Uterus (tissue), 4 donors: ENCODE data around the gene EBLN1. TPM values are rescaled to one million over a fixed set of nuclear protein-coding genes. Genes with fewer than 3 reads are reported as not detected.

ENCODE experiments used
- DNase-seq, 2 donors: peaks; one replicate each; pipeline ENCODE4 v3.0.0-alpha.2; 2019 to 2020
- H3K27ac ChIP-seq, 2 donors: fragments of 200-600 bp; sonication (generic); 1 replicate in 1 of 2; 2 replicates in 1 of 2; pipeline ENCODE4 v1.5.1; 2016 to 2018
- H3K27me3 ChIP-seq, 2 donors: fragments of 200-600 bp; sonication (generic); one replicate each; pipeline ENCODE4 v1.5.1; 2018 to 2019; ENCODE audit warnings: control low read depth in 1 of 2
- H3K36me3 ChIP-seq, 2 donors: fragments of 200-600 bp; sonication (generic); one replicate each; pipeline ENCODE4 v1.5.1; 2019; ENCODE audit warnings: control low read depth in 1 of 2
- H3K4me1 ChIP-seq, 2 donors: fragments of 200-600 bp; sonication (generic); one replicate each; pipeline ENCODE4 v1.5.1; 2018 to 2019; ENCODE audit warnings: control low read depth in 1 of 2
- H3K4me3 ChIP-seq, 2 donors: fragments of 200-600 bp; sonication (generic); 1 replicate in 1 of 2; 2 replicates in 1 of 2; pipeline ENCODE4 v1.5.1; 2018 to 2019; ENCODE audit warnings: mild to moderate bottlenecking in 1 of 2
- H3K9me3 ChIP-seq, 2 donors: fragments of 200-600 bp; sonication (generic); one replicate each; pipeline ENCODE4 v1.5.1; 2019; ENCODE audit warnings: control low read depth in 1 of 2
- POLR2A ChIP-seq, 2 donors: fragments of 450-650 bp; IDR thresholded peaks; one replicate each; pipeline ENCODE4 v1.6.1; 2016; ENCODE audit warnings: antibody characterized with exemption in 2 of 2, mild to moderate bottlenecking in 1 of 2, moderate library complexity in 1 of 2
- intact Hi-C: fragments of 100-400 bp; cut with DNase I; formaldehyde crosslinking; loops from one replicate; pipeline ENCODE4 v1.15.1; 2023; ENCODE audit warnings: low total_unique reads
- total RNA-seq, 4 donors: library from RNA; depleted of rRNA in 3 of 4; stranded (reverse); fragments of >200 nt in 3 of 4; gene quantifications; one replicate each; pipeline versions ENCODE4 v1.1.0 to v1.2.4, GENCODE V29; 2014 to 2023
- TF ChIP-seq, protein P1 (sequence below), 4 experiments: fragments of 200-600 bp in 2 of 4; fragments of 450-650 bp in 2 of 4; sonication (generic) in 2 of 4; IDR thresholded peaks; one replicate each; pipeline ENCODE4 v1.5.1; 2016 to 2019; ENCODE audit warnings: antibody characterized with exemption in 4 of 4, mild to moderate bottlenecking in 2 of 4, moderate library complexity in 1 of 4
- donor health status: DM: yes; HTN: yes; CAD: no.

EBLN1 gene
- total RNA-seq, 4 donors from 2014 or later = 0.21 TPM; not detected in 3

DNA sequence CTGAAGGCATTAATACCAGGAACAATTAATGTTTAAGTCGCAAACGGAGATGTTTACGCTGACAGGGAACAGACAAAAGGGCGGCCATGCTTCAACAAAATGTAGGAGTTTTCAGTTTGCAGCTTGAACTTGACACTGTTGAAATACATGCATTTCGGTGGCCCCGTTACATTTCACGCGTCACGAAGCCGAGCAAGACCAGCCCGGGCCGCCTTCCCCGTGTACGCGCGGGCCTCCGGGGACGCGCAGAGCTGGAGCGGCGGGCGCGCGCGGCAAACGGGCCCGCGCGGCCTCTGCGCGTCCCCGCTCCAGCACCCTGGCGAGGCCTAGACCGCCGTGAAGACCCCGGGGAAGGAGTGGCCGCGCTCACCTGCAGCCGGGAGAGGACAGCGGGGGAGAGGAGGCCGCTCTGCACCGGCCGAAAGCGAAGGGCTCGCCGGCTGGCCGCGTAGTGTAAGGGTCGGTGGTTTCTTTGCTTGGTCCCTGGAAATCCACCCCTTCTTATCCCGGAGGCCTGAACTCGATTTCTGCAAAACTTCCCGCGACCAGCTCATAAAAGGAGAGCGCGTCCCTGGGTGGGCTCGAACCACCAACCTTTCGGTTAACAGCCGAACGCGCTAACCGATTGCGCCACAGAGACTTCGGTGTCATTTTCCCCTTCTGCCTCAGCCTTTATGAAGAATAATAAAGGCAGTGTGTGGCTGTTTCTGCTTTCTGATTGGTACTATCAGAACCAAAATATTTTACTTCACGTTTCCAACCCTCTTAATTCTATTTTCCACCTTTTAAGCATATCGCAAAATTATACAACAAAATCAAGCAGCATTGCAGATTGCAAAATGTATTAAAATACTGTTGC lies 11.4 kb upstream of the EBLN1 start:
- Histone ChIP-seq H3K27me3 (no peaks in the 10 kb centered on the region), H3K9me3 (no peaks in the 10 kb centered on the region), H3K36me3 (no peaks in the 10 kb centered on the region), H3K4me3 (peak overlapping the region; percentile 51 to 71), H3K27ac (peak overlapping the region; percentile 96 to 98), H3K4me1 (no peaks in the 10 kb centered on the region)
- TF ChIP-seq, protein P1, sequence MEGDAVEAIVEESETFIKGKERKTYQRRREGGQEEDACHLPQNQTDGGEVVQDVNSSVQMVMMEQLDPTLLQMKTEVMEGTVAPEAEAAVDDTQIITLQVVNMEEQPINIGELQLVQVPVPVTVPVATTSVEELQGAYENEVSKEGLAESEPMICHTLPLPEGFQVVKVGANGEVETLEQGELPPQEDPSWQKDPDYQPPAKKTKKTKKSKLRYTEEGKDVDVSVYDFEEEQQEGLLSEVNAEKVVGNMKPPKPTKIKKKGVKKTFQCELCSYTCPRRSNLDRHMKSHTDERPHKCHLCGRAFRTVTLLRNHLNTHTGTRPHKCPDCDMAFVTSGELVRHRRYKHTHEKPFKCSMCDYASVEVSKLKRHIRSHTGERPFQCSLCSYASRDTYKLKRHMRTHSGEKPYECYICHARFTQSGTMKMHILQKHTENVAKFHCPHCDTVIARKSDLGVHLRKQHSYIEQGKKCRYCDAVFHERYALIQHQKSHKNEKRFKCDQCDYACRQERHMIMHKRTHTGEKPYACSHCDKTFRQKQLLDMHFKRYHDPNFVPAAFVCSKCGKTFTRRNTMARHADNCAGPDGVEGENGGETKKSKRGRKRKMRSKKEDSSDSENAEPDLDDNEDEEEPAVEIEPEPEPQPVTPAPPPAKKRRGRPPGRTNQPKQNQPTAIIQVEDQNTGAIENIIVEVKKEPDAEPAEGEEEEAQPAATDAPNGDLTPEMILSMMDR (IDR thresholded peaks at IDR 0.05) = no peak
- peak; percentile 41 to 51 for TF ChIP-seq POLR2A (IDR thresholded peaks at IDR 0.05)
- intact Hi-C loops = loop anchor here (5.0 kb wide), 1 partner anchor 208 kb away; no protein-coding TSS in a partner anchor
- DNase-seq = peak; percentile 90 to 92

DNA sequence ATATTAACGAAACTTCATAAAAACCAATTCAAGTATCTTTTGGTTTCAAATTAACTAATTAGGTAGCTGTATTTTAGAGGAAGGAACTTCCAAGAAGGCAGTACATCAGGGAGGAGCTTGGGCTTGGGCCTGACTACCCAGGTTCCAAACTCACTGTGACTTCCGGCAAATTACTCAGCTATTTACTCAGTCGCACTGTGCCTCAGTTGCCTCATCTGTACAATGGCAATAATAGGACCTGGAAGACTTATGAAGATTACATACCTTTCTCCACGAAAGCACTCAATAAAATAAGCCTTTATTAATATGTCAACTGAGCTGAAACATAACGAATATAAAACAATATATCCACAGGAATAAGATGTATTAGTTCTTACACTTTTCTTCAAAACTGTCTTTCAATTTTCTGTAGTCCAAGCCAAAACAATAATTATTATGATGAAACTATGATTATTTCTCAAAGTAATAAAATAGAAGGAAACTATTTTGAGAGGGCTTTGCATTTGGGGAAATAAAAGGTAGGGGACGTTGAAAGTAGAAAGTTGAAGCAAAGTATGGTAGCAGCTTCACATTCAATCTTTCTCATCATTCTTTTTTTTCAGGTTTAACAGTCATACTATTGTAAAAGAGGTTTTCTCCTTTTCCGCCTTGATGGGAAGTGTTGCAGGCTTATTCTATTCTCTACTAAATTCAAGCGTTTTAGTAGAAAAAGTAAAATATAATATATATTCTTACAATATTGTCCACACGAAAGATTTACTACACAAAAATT lies 10.5 kb upstream of the EBLN1 start:
- Histone ChIP-seq H3K27ac (peak overlapping the region; percentile 96 to 98), H3K27me3 (no peaks in the 10 kb centered on the region), H3K4me1 (no peaks in the 10 kb centered on the region), H3K9me3 (no peaks in the 10 kb centered on the region), H3K4me3 (peak overlapping the region; percentile 51 to 71), H3K36me3 (no peaks in the 10 kb centered on the region)
- DNase-seq = no peak
- TF ChIP-seq POLR2A (IDR thresholded peaks at IDR 0.05) = no peak
- TF ChIP-seq, protein P1 (IDR thresholded peaks at IDR 0.05) = no peak
- intact Hi-C loops = loop anchor here (5.0 kb wide), 1 partner anchor 209 kb away; no protein-coding TSS in a partner anchor

DNA sequence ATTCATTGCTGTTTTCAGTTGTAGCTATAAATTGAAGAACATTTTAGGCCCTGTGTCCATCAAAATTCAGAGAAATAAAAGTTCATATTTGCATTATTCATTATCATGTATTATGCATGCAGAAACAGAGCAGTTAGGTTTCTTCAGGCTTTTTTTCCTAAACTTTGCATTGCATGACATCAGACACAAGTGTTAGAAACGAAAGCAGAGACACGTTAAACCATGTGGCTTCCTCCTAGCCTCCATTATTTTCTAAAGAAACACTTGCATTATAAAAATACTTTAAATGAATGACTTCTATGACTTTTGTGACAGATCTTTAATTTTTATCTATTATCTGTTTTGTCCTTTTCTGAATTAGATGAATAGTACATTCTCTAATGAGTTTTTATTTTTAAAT lies 8.8 kb upstream of the EBLN1 start:
- no peaks in the 10 kb centered on the region for H3K9me3 ChIP-seq
- no peaks in the 10 kb centered on the region for H3K27me3 ChIP-seq
- no peak overlapping the region for H3K4me3 ChIP-seq
- H3K27ac ChIP-seq = no peak overlapping the region
- intact Hi-C loops = loop anchor here (5.0 kb wide), 1 partner anchor 211 kb away; no protein-coding TSS in a partner anchor
- H3K4me1 ChIP-seq = no peaks in the 10 kb centered on the region
- no peaks in the 10 kb centered on the region for H3K36me3 ChIP-seq
- TF ChIP-seq POLR2A (IDR thresholded peaks at IDR 0.05) = no peak
- TF ChIP-seq, protein P1 (IDR thresholded peaks at IDR 0.05) = no peak
- no peak for DNase-seq

DNA sequence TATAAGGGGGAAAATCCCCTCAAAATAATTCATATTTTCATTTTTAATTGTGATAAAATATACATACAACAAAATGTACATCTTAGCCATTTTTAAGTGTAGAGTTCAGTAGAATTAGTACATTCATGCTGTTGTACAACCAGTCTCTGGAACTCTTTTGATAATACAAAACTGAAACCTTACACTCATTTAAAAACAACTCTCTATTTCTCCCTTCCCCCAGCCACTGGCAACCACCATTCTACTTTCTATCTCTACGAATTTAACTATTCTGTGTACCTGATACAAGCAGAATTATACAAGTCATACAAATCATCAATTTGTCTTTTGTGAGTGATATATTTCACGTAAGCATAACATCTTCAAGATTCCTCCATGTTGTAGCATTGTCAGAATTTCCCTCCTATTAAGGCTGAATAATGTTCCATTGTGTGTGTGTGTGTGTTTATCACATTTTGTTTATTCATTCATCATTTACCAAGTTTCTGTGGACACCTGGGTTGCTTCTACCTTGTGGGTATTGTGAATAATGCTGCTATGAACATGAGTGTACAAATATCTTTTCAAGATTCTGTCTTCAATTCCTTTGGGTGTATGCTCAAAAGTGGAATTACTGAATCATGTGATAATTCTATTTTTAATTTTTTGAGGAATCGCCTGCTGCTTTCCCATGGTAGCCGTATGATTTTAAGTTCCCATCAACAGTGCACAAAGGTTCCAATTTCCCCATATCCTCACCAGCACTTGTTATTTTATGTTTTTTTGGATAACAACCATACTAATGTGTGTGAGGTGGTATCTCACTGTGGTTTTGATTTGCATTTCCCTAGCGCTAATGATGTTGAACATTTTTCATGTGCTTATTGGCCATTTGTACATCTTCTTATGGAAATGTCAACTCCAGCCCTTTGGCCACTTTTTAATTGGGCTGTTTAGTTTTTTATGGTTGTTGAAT lies 4.7 kb upstream of the EBLN1 start:
- Histone ChIP-seq H3K36me3 (no peaks in the 10 kb centered on the region), H3K4me1 (no peaks in the 10 kb centered on the region), H3K27me3 (no peaks in the 10 kb centered on the region), H3K27ac (no peak overlapping the region), H3K4me3 (no peak overlapping the region), H3K9me3 (no peaks in the 10 kb centered on the region)
- no peak for DNase-seq
- TF ChIP-seq, protein P1 (IDR thresholded peaks at IDR 0.05) = no peak
- TF ChIP-seq POLR2A (IDR thresholded peaks at IDR 0.05) = no peak
- intact Hi-C loops = no loop called here
